Measurements from ENCODE around the gene CDH9.

CDH9 gene

DNA sequence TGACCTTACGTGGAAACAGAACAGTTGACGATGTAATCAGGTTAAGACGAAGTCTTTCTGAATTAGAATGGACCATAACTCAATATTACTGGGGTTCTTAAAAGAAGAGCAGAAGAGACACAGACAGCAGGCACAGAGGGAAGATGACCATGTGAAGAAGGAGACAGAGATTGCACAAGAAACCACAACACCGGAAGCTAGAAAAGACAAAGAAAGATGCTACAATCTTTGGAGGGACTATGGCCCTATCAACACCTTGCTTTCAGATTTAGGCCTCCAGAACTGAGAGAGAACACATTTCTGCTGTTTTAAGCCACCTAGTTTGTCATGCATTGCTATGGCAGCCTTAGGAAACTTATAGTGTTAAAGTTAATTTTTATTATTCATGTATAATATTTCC lies 27.1 kb downstream of the CDH9 start:
- DNase-seq (ENCODE audit: extremely low read depth, low read depth), result no peak
- TF ChIP-seq, protein P1, sequence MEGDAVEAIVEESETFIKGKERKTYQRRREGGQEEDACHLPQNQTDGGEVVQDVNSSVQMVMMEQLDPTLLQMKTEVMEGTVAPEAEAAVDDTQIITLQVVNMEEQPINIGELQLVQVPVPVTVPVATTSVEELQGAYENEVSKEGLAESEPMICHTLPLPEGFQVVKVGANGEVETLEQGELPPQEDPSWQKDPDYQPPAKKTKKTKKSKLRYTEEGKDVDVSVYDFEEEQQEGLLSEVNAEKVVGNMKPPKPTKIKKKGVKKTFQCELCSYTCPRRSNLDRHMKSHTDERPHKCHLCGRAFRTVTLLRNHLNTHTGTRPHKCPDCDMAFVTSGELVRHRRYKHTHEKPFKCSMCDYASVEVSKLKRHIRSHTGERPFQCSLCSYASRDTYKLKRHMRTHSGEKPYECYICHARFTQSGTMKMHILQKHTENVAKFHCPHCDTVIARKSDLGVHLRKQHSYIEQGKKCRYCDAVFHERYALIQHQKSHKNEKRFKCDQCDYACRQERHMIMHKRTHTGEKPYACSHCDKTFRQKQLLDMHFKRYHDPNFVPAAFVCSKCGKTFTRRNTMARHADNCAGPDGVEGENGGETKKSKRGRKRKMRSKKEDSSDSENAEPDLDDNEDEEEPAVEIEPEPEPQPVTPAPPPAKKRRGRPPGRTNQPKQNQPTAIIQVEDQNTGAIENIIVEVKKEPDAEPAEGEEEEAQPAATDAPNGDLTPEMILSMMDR (IDR thresholded peaks at IDR 0.05; ENCODE audit: low read depth, low read length), result no peak

DNA sequence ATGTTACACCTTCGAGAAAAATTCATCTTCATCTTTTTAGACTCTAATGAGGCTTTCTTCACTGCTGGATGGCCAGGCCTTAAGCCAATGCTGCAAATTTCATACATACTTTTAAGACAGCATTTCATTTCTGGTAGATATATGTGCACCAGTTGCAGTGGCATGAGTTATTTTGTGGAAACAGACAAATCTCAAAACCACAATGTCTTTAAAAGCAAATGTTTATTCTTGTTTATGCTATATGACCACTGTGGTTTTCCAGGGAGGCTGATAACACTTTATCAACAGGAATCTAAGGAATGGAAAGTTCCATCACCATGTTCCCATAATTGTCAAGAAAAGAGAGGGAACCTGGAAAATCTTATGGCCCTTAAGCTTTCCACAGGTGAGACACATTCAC lies 27.7 kb downstream of the CDH9 start:
- TF ChIP-seq, protein P1 (IDR thresholded peaks at IDR 0.05; ENCODE audit: low read depth, low read length), result no peak
- no peak for DNase-seq (ENCODE audit: extremely low read depth, low read depth)

DNA sequence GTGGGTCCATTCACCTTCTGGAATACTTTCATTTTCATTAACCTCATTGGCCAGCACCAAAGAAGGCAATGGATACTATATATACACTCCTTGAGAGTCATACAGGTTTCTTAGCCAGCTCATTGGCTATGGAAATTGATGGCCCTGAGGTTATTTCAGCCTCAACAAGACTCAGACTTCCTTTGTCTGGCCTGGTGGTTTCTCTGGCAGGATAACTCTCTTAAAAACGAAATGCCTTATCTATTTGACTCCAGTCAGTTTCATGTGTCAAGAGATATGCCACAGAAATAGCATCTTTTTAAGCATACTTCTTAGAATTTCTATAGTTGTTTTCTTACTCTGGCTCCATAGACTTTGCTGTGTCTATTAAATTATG lies 28.9 kb downstream of the CDH9 start:
- TF ChIP-seq, protein P1 (IDR thresholded peaks at IDR 0.05; ENCODE audit: low read depth, low read length), result no peak
- DNase-seq (ENCODE audit: extremely low read depth, low read depth), result no peak

DNA sequence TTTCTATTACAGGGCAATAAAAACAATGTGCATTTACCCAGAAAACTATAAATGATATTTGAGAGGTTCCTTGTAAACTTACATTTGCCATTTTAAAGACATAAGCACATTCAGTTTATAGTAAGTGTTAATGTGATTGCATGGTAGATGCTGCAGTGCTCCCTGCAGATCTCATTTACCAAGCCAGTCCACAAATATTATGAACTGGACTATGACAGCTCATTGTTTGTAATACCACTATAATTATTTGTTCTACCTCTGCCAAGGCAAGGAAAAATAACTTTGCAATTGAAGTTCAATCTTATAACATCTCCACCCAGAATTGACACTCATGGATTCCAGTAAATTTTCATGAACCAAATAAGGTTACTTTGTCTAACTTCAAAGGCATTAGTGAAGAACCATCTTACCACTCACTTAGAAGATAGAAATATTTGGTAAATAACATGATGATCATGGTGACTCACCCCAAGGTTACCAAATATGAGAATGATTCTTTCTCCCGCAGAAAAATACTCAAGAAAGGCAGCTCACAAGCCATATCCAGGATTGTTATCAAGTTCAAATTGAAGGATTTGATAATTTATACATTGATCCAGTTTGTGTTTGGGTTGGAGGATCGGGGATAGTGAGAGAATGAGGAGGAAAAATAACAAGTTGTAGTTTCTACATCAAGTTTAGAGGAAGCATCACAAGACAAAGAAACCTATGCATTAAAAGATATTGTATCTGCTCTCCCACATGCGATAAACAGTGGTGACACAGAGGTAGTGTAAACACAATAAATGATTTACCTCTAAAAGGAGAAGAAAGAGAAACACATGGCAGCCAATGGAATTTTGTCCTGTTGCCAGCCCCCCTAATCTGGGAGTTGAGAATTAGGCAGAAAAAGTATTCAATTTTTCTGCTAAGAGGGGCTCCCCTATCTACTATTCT lies 29.5 kb downstream of the CDH9 start:
- DNase-seq (ENCODE audit: extremely low read depth, low read depth), result no peak
- TF ChIP-seq, protein P1 (IDR thresholded peaks at IDR 0.05; ENCODE audit: low read depth, low read length), result no peak

DNA sequence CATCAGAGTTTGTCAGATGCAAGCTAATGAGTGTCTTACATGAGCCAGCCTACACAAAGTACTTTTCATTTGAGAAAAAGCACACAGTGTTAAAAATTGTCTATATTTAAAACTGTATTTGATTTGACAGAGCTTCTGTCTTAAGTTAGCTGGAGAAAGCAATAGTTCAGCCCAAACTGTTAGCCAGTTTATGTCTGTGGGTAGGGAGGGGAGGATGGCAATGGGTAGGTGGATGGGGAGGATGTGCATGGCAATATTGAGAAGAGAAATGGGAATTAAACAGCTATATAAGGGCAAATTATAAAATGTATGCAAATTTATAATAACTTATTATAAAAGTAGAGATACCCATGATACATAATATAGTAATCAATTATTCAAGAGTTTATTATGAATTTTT lies 31.3 kb downstream of the CDH9 start:
- no peak for DNase-seq (ENCODE audit: extremely low read depth, low read depth)
- TF ChIP-seq, protein P1 (IDR thresholded peaks at IDR 0.05; ENCODE audit: low read depth, low read length), result no peak

DNA sequence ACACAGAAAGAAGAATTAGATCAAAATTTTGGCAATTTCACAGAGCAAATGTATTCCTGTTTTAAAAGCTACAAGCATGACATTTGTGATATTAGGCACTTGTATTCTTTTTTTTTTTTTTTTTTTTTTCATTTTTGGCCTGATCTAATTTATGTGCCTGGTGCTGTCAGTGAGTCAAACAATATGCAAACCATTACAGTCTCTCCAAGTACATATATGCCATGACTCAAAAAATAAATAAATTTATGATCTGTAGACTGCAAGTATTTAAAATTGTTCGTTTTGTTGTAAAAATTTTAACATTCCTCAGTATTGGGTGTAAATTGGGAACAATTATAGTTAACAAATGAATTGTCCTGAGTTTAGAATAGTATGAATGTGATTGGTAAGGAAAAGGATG lies 51.4 kb downstream of the CDH9 start:
- no peak for DNase-seq (ENCODE audit: extremely low read depth, low read depth)

DNA sequence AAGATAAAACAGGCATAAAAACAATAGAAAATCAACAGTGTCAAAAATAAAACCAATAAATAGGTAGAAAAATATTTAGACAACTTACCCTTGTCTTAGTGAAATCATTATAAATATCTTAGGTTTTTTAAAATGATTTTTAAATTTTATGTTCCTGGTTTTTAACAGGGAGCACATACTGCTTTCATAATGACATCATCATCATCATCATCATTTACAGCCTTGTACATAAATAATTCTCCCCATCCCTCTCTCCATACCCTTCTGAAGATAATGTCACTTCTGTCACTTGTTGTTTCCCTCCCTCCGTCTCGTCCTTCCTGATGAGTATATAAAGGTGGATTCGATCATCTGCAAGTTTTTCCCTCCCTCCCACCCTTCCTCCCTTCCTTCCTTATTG lies 56.6 kb downstream of the CDH9 start:
- TF ChIP-seq, protein P1 (IDR thresholded peaks at IDR 0.05; ENCODE audit: low read depth, low read length), result no peak
- DNase-seq (ENCODE audit: extremely low read depth, low read depth), result no peak

More for the DNA sequence above, 51.4 kb downstream of the CDH9 start:
- TF ChIP-seq, protein P1 (IDR thresholded peaks at IDR 0.05; ENCODE audit: low read depth, low read length), result no peak

All from AG09319 (cell line).